GM19193 (cell line): ENCODE results near the gene ANGPT4.

Source experiments
- POLR2A ChIP-seq: IDR thresholded peaks from 4 replicates; pipeline ENCODE4 v1.6.1; 2011; ENCODE audit not compliant: insufficient read depth, insufficient read length; ENCODE audit errors: extremely low read depth

The ANGPT4 gene

DNA sequence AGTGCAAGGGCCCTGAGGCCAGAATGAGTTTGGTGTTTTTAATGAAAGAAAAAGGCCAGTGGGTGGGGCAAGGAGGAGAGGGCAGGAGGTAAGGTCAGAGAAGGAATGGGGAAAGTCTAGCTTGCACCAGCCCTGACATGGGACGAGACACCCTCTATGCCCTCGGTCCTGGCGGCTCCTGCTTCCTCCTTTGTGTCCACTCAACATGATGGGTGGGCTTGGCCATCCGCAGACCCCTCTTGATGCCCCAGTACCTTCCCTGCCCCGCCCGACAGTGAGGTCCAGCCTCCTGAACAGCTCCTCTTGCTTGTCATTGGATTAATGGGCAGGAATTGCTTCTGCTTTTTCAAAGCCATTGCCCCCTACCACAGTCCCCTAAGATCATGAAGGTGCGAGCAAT is 33.6 kb upstream of the ANGPT4 start:
- TF ChIP-seq POLR2A: no peak

- no peak for TF ChIP-seq POLR2A
Observed at GRCh38 chr20:946826-947225, 30.7 kb upstream of the ANGPT4 start.

GRCh38 chr20:945841-946240 is 29.7 kb upstream of the ANGPT4 start:
- no peak for TF ChIP-seq POLR2A

- no peak for TF ChIP-seq POLR2A
Observed at GRCh38 chr20:944774-945410, 28.8 kb upstream of the ANGPT4 start.

- TF ChIP-seq POLR2A: no peak
Observed at GRCh38 chr20:944148-944547, 28.0 kb upstream of the ANGPT4 start.

DNA sequence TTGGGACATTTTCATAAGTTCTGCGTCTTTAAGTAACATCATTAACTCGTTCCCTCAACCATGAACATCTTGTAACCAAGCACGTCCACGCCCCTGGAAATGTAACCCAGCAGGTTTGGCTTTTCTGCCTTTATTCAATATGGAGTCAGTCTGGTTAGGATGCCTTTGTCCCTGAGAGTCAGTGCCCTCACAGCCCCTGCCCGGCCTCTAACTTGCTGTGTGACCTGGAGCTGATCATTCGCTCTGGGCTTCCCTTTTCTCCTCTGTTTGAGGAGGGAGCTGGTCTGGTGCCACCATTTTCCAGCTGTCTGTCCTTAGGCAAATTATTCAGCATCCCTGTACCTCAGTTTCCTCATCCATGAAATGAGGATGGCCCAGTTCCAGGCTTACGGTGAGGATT is 26.5 kb upstream of the ANGPT4 start:
- TF ChIP-seq POLR2A: no peak

DNA sequence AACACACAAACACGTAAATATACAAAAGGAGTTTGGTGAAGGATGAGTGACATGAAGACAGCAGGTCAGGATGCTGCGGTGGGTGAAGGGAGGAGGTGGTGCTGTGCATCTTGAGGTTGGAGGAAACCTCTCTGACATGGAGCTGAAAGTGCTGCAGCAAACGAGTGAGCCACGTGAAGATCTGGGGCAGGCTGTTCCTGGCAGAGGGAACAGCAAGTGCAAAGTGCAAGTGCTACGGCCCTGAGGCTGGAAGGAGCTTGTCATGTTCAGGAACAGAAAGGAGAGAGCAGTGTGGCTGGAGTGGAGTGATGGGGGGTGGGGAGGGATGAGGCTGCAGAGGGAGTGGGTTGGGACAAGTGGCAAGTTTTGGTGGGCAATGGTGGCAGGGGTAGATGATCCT is 24.8 kb upstream of the ANGPT4 start:
- no peak for TF ChIP-seq POLR2A

- no peak for TF ChIP-seq POLR2A
Observed at GRCh38 chr20:939606-940005, 23.5 kb upstream of the ANGPT4 start.

DNA sequence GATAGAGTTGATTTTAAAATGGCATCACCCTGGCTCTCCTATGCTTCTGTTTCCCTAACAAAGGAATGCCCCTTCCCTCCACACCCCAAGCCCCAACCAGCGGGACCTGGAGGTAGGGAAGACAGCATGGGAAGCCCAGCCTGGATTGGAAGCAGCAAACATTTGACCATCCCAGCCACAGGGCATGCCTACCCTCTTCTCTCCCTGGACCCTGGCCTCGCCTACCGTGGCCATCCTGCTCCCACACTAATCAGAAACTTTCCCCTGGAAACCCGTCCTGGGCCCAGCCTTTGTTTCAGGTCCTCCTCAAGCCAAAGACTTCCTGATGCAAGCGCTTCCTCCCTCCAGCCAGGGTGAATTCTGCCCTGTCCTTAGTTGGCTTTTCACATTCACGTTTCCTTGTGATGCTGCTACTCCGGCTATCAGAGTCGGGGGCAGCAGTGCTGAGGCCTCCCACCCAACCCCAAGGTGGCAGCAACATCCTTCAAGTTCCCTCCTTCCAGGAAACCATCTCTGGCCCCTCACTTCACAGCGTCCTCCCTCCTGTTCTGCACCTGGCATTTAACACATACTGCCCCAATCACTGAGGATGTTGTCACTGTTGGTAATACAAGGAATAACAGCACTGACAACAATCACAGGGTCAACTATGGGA is 18.2 kb upstream of the ANGPT4 start:
- no peak for TF ChIP-seq POLR2A

GRCh38 chr20:933029-933428 is 16.9 kb upstream of the ANGPT4 start:
- TF ChIP-seq POLR2A: no peak

DNA sequence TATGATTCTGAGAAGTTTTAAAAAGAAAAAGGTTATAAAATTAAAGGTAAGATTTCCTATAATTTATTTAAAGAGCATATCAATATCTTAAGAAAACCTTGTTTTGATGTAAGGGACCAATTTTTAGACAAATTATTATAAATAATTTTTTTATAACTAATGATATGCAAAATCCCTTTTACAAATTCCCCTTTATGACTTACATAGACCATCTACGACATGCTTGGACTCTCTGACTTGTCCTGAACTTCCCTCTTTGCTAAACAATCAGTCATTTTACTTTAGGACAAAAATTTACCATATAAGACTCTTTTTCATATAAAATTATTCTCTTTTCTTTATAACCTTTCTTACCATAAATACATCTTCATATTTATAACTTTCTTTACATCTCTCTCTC is 15.3 kb upstream of the ANGPT4 start:
- TF ChIP-seq POLR2A: no peak

DNA sequence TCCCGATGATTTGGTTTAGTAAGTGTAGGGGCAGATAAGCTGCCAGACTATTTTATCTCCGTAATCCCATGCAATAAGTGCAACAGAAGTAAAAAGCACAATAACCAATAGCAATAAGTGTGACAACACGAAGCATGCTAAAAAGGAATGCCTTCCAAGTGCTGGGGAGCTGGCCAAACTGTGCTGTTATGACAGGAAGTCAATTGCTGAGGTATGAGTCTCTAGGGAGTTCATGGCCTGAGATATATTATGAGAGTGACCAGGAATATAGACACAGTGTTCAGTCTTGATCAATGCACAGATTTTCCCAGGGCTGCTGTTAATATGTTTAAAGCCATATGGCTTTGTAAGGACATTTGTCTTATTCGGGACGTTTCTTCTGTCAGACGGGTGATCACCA is 10.5 kb upstream of the ANGPT4 start:
- no peak for TF ChIP-seq POLR2A

DNA sequence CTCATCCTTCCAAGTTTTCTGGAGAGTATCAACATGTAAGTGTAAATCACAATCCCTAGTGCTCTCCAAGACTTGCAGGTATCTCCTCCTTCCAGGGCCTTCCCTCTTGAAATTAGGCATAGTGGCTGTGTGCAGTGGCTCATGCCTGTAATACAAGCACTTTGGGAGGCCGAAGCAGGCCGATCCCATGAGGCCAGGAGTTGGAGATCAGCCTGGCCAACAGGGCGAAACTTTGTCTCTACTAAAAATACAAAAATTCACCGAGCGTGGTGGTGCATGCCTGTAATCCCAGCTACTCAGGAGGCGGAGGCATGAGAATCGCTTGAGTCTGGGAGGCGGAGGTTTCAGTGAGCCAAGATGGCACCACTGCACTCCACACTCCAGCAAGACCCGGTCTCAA is 9.4 kb upstream of the ANGPT4 start:
- TF ChIP-seq POLR2A: no peak

DNA sequence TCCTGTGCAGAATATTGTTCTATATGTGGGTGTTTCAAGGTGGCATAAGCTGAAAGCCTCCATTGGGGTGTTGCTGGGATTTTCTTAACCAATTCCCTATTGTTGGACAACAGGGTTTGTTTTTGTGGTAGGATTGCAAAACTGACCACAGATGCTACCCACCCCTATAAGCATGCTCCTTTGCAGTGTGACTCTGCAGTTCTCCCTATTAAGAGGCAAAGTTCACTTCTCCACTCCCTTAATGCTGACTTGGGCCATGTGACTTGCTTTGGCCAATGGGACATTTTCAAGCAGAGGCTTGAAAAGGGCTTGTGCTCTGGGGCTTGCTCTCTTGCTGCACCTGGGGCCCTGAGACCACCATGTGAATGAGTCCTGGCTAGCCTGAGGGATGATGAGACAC is 8.5 kb upstream of the ANGPT4 start:
- no peak for TF ChIP-seq POLR2A

GRCh38 chr20:922781-923180 is 6.6 kb upstream of the ANGPT4 start:
- TF ChIP-seq POLR2A: no peak

DNA sequence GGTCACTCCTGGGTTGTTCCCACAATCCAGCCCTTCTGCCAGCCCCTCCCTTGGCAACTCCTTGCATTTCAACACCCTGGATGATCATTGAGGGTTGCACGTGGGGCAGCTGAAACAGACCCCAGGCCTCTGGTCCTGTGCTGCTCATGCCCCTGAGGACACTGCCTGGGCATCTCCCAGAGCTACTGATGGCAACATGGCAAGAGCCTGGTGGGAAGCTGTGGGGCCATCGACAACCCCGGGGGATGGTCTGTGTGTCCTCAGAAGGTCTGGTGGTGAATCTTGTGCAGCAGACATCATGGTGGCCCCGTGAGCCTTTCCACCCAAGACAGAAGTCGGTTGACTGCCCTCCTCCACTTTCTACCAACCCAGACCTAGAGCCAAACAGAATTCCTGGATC is 4.9 kb upstream of the ANGPT4 start:
- TF ChIP-seq POLR2A: no peak

DNA sequence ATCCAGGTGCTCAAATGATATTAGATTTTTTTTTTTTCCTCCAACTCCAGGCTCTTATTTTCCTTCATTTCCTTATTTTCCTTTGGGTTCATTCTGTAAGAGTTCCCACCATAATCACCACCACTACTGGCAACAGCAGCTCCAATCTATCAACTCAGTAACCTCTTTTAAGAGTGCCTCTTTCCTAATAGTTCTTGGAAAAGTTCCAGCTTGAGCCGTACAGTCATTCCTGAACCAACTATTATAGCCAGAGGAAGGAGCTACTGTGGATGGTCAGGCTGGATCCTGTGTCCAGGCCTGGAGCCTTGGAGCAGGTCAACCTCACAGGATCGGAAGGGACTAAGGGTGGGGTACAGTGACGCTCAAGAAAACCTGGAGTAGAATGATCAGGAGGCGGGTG is 4.2 kb upstream of the ANGPT4 start:
- TF ChIP-seq POLR2A: no peak

DNA sequence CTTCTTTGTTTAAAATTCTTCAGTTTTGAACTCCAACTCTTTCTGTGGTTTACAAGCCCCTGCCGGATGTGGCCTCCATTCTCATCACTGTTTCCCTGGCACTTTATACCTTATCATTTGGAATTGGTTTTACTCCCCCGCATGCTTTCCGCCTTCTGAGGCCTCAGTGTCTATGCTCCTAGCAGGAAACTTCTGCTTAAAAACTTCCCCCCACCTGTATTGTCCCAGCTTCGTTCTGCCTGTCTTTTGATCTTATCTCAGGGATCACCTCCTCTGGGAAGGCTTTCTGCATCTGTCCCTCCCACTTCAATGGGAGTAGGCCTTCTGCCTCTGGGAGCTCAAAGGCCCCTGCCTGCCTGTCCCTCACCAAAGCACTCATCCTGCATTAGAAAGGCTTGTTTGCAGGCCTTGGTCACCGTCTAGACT is 3.4 kb upstream of the ANGPT4 start:
- no peak for TF ChIP-seq POLR2A

GRCh38 chr20:917416-917815 is 1.3 kb upstream of the ANGPT4 start:
- no peak for TF ChIP-seq POLR2A
